Activated B cell treated with CpG ODN at 0.5 μM for 24 hours (primary cell): ENCODE measurements around the gene TSPAN11. TPM values are rescaled to one million over a fixed set of nuclear protein-coding genes. Genes with fewer than 3 reads are reported as not detected.

Source experiments
- ATAC-seq: fragments of 200-7000 bp; cut with Tn5 transposase; one replicate; pipeline ENCODE4 v1.10.0; 2021; ENCODE audit warnings: low read depth, mild to moderate bottlenecking, moderate library complexity
- CTCF ChIA-PET: fragments of 350-600 bp; sonication (Branson Sonifier 250); formaldehyde crosslinking; loops from one replicate; lab custom pipeline; 2021; ENCODE audit warnings: antibody characterized with exemption; lab: Charles Lee
- POLR2A ChIA-PET: fragments of 350-600 bp; sonication (Branson Sonifier 250); formaldehyde crosslinking; loops from one replicate; lab custom pipeline; 2021; ENCODE audit warnings: antibody characterized with exemption; lab: Charles Lee
- DNase-seq: peaks from one replicate; pipeline ENCODE4 v3.0.0; 2022
- H3K27ac Mint-ChIP-seq: one replicate; pipeline ENCODE4 v1.8.0; 2020; ENCODE audit warnings: mixed read lengths
- H3K27me3 Mint-ChIP-seq: one replicate; pipeline ENCODE4 v1.8.0; 2021; ENCODE audit warnings: mixed read lengths
- H3K36me3 Mint-ChIP-seq: one replicate; pipeline ENCODE4 v1.8.0; 2021; ENCODE audit warnings: low read depth, mixed read lengths
- H3K4me1 Mint-ChIP-seq: one replicate; pipeline ENCODE4 v1.8.0; 2021; ENCODE audit warnings: mixed read lengths
- H3K4me3 Mint-ChIP-seq: one replicate; pipeline ENCODE4 v1.8.0; 2020; ENCODE audit warnings: mild to moderate bottlenecking, mixed read lengths
- H3K9me3 Mint-ChIP-seq: one replicate; pipeline ENCODE4 v1.8.0; 2020; ENCODE audit warnings: mixed read lengths
- CTCF ChIP-seq: fragments of 200-600 bp; IDR thresholded peaks from one replicate; pipeline ENCODE4 v1.8.0; 2022; ENCODE audit warnings: antibody characterized with exemption, mild to moderate bottlenecking
- intact Hi-C: fragments of 100-400 bp; cut with micrococcal nuclease; formaldehyde crosslinking; loops from one replicate; pipeline ENCODE4 v1.15.1; 2024
- total RNA-seq: library from RNA; stranded (reverse); gene quantifications from 2 replicates; pipeline ENCODE4 v1.2.3, GENCODE V29; 2022

The TSPAN11 gene
- total RNA-seq, 1 donor from 2014 or later, result not detected

GRCh38 chr12:30911207-30911606, 15.3 kb upstream of the TSPAN11 start:
- CTCF ChIA-PET, result no interaction called here
- TF ChIP-seq CTCF, result no peak
- Mint-ChIP-seq H3K4me1 (no peaks in the 10 kb centered on the region), H3K4me3 (no peak overlapping the region), H3K27me3 (no peaks in the 10 kb centered on the region), H3K9me3 (no peaks in the 10 kb centered on the region), H3K36me3 (no peaks in the 10 kb centered on the region), H3K27ac (no peak overlapping the region)
- POLR2A ChIA-PET, result no interaction called here
- ATAC-seq (no peak), DNase-seq (no peak)
- intact Hi-C loops, result no loop called here

- TF ChIP-seq CTCF, result no peak
- POLR2A ChIA-PET, result no interaction called here
- no peaks in the 10 kb centered on the region for H3K9me3 Mint-ChIP-seq
- no peak for ATAC-seq
- CTCF ChIA-PET, result no interaction called here
- H3K4me1 Mint-ChIP-seq, result no peaks in the 10 kb centered on the region
- no peak overlapping the region for H3K4me3 Mint-ChIP-seq
- no peaks in the 10 kb centered on the region for H3K36me3 Mint-ChIP-seq
- H3K27me3 Mint-ChIP-seq, result peaks cover 2% of the 10 kb centered on the region
- intact Hi-C loops, result no loop called here
- H3K27ac Mint-ChIP-seq, result no peak overlapping the region
- DNase-seq, result no peak
Observed at GRCh38 chr12:30913323-30913722, 13.2 kb upstream of the TSPAN11 start.

GRCh38 chr12:30914986-30915591, 11.5 kb upstream of the TSPAN11 start:
- no peaks in the 10 kb centered on the region for H3K4me1 Mint-ChIP-seq
- H3K36me3 Mint-ChIP-seq, result no peaks in the 10 kb centered on the region
- ChIA-PET POLR2A (no interaction called here), CTCF (no interaction called here)
- H3K9me3 Mint-ChIP-seq, result no peaks in the 10 kb centered on the region
- intact Hi-C loops, result no loop called here
- ATAC-seq (no peak), DNase-seq (no peak)
- peaks cover 6% of the 10 kb centered on the region for H3K27me3 Mint-ChIP-seq
- H3K4me3 Mint-ChIP-seq, result no peak overlapping the region
- no peak overlapping the region for H3K27ac Mint-ChIP-seq
- TF ChIP-seq CTCF, result no peak

GRCh38 chr12:30923057-30923456, 3.5 kb upstream of the TSPAN11 start:
- DNase-seq, result no peak
- Mint-ChIP-seq H3K9me3 (no peaks in the 10 kb centered on the region), H3K36me3 (no peaks in the 10 kb centered on the region), H3K27ac (no peak overlapping the region), H3K4me1 (no peaks in the 10 kb centered on the region), H3K27me3 (peaks cover 35% of the 10 kb centered on the region), H3K4me3 (no peak overlapping the region)
- no peak for ATAC-seq
- POLR2A ChIA-PET, result no interaction called here
- CTCF ChIA-PET, result no interaction called here
- intact Hi-C loops, result no loop called here
- no peak for TF ChIP-seq CTCF

GRCh38 chr12:30925607-30926242, 823 bp upstream of the TSPAN11 start:
- intact Hi-C loops, result no loop called here
- Mint-ChIP-seq H3K27me3 (peaks cover 53% of the 10 kb centered on the region), H3K36me3 (no peaks in the 10 kb centered on the region), H3K4me1 (no peaks in the 10 kb centered on the region), H3K27ac (no peak overlapping the region), H3K9me3 (no peaks in the 10 kb centered on the region), H3K4me3 (no peak overlapping the region)
- ChIA-PET CTCF (no interaction called here), POLR2A (interaction anchor here (0.6 kb wide), 1 partner anchor 366 kb away, joined by 4 read pairs; no protein-coding TSS in a partner anchor)
- no peak for DNase-seq
- no peak for TF ChIP-seq CTCF
- ATAC-seq, result no peak
